IMR-90 (cell line): Measurements from ENCODE around the gene ADAMTSL2. TPM values are rescaled to one million over a fixed set of nuclear protein-coding genes. Genes with fewer than 3 reads are reported as not detected.

ENCODE experiments used
- ATAC-seq: fragments of 200-7000 bp; cut with Tn5 transposase; 2 replicates; pipeline ENCODE4 v1.9.1; 2020; ENCODE audit warnings: low read depth, mild to moderate bottlenecking, moderate library complexity
- BruUV-seq: library from RNA; stranded (reverse); fragments of 400-500 nt; replicated peaks from 2 replicates; lab custom pipeline; 2021; lab: Mats Ljungman, UMichigan
- CTCF ChIA-PET: fragments of 300-600 bp; formaldehyde crosslinking; extraction: SDS; loops from one replicate; lab custom pipeline; 2021; ENCODE audit warnings: antibody characterized with exemption; lab: Yijun Ruan, JAX
- POLR2A ChIA-PET: fragments of 300-600 bp; sonication (Branson Sonifier 250); formaldehyde crosslinking; loops from one replicate; lab custom pipeline; 2022; ENCODE audit warnings: antibody characterized with exemption; ENCODE audit not compliant: unreplicated experiment; lab: Charles Lee
- DNase-seq: peaks from one replicate; pipeline ENCODE4 v3.0.0; 2013
- H2AFZ ChIP-seq: replicated peaks from 2 replicates; pipeline ENCODE3; 2013; ENCODE audit warnings: low read length, mild to moderate bottlenecking; ENCODE audit not compliant: poor library complexity
- H2AK5ac ChIP-seq: 2 replicates; pipeline ENCODE4 v1.6.1; 2013; ENCODE audit warnings: low read depth, low read length, inconsistent platforms
- H2AK9ac ChIP-seq: replicated peaks from 2 replicates; pipeline ENCODE3; 2013; ENCODE audit warnings: mild to moderate bottlenecking, low read depth, low read length, moderate library complexity; ENCODE audit not compliant: poor library complexity
- H2BK120ac ChIP-seq: 2 replicates; pipeline ENCODE4 v1.6.1; 2013; ENCODE audit warnings: low read depth, low read length, inconsistent platforms
- H2BK15ac ChIP-seq: 3 replicates; pipeline ENCODE4 v1.6.1; 2013; ENCODE audit warnings: low read depth, low read length, inconsistent platforms
- H2BK20ac ChIP-seq: 2 replicates; pipeline ENCODE4 v1.6.1; 2013; ENCODE audit warnings: low read depth, mild to moderate bottlenecking, inconsistent platforms, low read length, moderate library complexity
- H2BK5ac ChIP-seq: 2 replicates; pipeline ENCODE4 v1.6.1; 2013; ENCODE audit warnings: mild to moderate bottlenecking, low read depth, low read length, inconsistent platforms; ENCODE audit not compliant: poor library complexity, severe bottlenecking
- H3K14ac ChIP-seq: replicated peaks from 2 replicates; pipeline ENCODE4 v1.6.1; 2013; ENCODE audit warnings: low read depth, low read length, inconsistent platforms
- H3K18ac ChIP-seq: 2 replicates; pipeline ENCODE4 v1.6.1; 2013; ENCODE audit warnings: low read depth, low read length, control low read depth
- H3K23ac ChIP-seq: 2 replicates; pipeline ENCODE4 v1.6.1; 2013; ENCODE audit warnings: low read depth, low read length, inconsistent platforms
- H3K27ac ChIP-seq: 2 replicates; pipeline ENCODE4 v1.5.1; 2013; ENCODE audit warnings: mild to moderate bottlenecking, control low read depth, low read length; ENCODE audit not compliant: insufficient read depth
- H3K27me3 ChIP-seq: 2 replicates; pipeline ENCODE4 v1.6.1; 2013; ENCODE audit warnings: low read length; ENCODE audit not compliant: control insufficient read depth, insufficient read depth
- H3K36me3 ChIP-seq: 2 replicates; pipeline ENCODE4 v1.6.1; 2013; ENCODE audit warnings: low read length, mixed read lengths; ENCODE audit not compliant: control insufficient read depth, insufficient read depth
- H3K4ac ChIP-seq: 2 replicates; pipeline ENCODE4 v1.6.1; 2013; ENCODE audit warnings: low read depth, low read length, inconsistent platforms
- H3K4me1 ChIP-seq: 2 replicates; pipeline ENCODE4 v1.6.1; 2013; ENCODE audit warnings: low read length, mixed read lengths; ENCODE audit not compliant: control insufficient read depth, insufficient read depth
- H3K4me2 ChIP-seq: 2 replicates; pipeline ENCODE4 v1.6.1; 2013; ENCODE audit warnings: low read depth, mild to moderate bottlenecking, control low read depth, low read length, moderate library complexity
- H3K4me3 ChIP-seq: 2 replicates; pipeline ENCODE4 v1.5.1; 2013; ENCODE audit warnings: low read depth, mild to moderate bottlenecking, control low read depth, low read length, moderate library complexity; ENCODE audit not compliant: insufficient read depth
- H3K56ac ChIP-seq: 2 replicates; pipeline ENCODE4 v1.6.1; 2013; ENCODE audit warnings: low read length, inconsistent platforms; ENCODE audit not compliant: insufficient read depth; ENCODE audit errors: extremely low read depth
- H3K79me1 ChIP-seq, 2 experiments: 2 replicates each; pipeline ENCODE4 v1.6.1; 2013; ENCODE audit warnings: low read length in 2 of 2, inconsistent platforms in 1 of 2, low read depth in 1 of 2
- H3K9ac ChIP-seq: 2 replicates; pipeline ENCODE4 v1.6.1; 2013; ENCODE audit warnings: low read depth, low read length, control low read depth
- H3K9me1 ChIP-seq: 2 replicates; pipeline ENCODE4 v1.6.1; 2013; ENCODE audit warnings: low read length, inconsistent platforms; ENCODE audit not compliant: insufficient read depth
- H3K9me3 ChIP-seq: 2 replicates; pipeline ENCODE4 v1.6.1; 2013; ENCODE audit warnings: low read length; ENCODE audit not compliant: control insufficient read depth, insufficient read depth
- H4K20me1 ChIP-seq: 2 replicates; pipeline ENCODE4 v1.6.1; 2013; ENCODE audit warnings: low read length, inconsistent platforms; ENCODE audit not compliant: insufficient read depth
- H4K5ac ChIP-seq: 2 replicates; pipeline ENCODE4 v1.6.1; 2013; ENCODE audit warnings: mild to moderate bottlenecking, low read depth, low read length, control low read depth
- H4K8ac ChIP-seq, 2 experiments: 2 replicates each; pipeline ENCODE4 v1.6.1; 2013; ENCODE audit warnings: low read depth in 2 of 2, low read length in 2 of 2, control low read depth in 1 of 2, inconsistent platforms in 1 of 2
- H4K91ac ChIP-seq: 2 replicates; pipeline ENCODE4 v1.6.1; 2013; ENCODE audit warnings: low read depth, low read length, inconsistent platforms; ENCODE audit not compliant: insufficient read depth
- BHLHE40 ChIP-seq: fragments of 150-350 bp; IDR thresholded peaks from 2 replicates; pipeline ENCODE4 v1.6.1; 2016; ENCODE audit warnings: mild to moderate bottlenecking, low read depth, low read length
- CEBPB ChIP-seq: IDR thresholded peaks from 2 replicates; pipeline ENCODE4 v1.6.1; 2012; ENCODE audit warnings: low read depth, low read length, improper control_type of control experiment
- CHD1 ChIP-seq: IDR thresholded peaks from 2 replicates; pipeline ENCODE4 v1.6.1; 2012; ENCODE audit warnings: low read depth, low read length, improper control_type of control experiment
- FOS ChIP-seq: fragments of 150-350 bp; IDR thresholded peaks from 2 replicates; pipeline ENCODE4 v1.6.1; 2016; ENCODE audit warnings: low read depth, low read length
- MAFK ChIP-seq: IDR thresholded peaks from 2 replicates; pipeline ENCODE4 v1.6.1; 2012; ENCODE audit warnings: low read depth, low read length, improper control_type of control experiment
- MAZ ChIP-seq: IDR thresholded peaks from 2 replicates; pipeline ENCODE4 v1.6.1; 2012; ENCODE audit warnings: low read depth, mild to moderate bottlenecking, low read length, improper control_type of control experiment, moderate library complexity, borderline replicate concordance
- MXI1 ChIP-seq: IDR thresholded peaks from 2 replicates; pipeline ENCODE4 v1.6.1; 2012; ENCODE audit warnings: low read depth, mild to moderate bottlenecking, low read length, moderate library complexity, borderline replicate concordance
- NFE2L2 ChIP-seq: fragments of 150-350 bp; IDR thresholded peaks from 2 replicates; pipeline ENCODE4 v1.6.1; 2016; ENCODE audit warnings: low read depth, mild to moderate bottlenecking, low read length
- POLR2A ChIP-seq: IDR thresholded peaks from 2 replicates; pipeline ENCODE4 v1.6.1; 2012; ENCODE audit warnings: mild to moderate bottlenecking, low read depth, low read length
- RAD21 ChIP-seq: IDR thresholded peaks from 2 replicates; pipeline ENCODE4 v1.6.1; 2012; ENCODE audit warnings: low read length, improper control_type of control experiment
- RCOR1 ChIP-seq: IDR thresholded peaks from 2 replicates; pipeline ENCODE4 v1.6.1; 2012; ENCODE audit warnings: mild to moderate bottlenecking, low read length, improper control_type of control experiment; ENCODE audit not compliant: insufficient replicate concordance
- RFX5 ChIP-seq: IDR thresholded peaks from 2 replicates; pipeline ENCODE4 v1.8.0; 2012; ENCODE audit warnings: low read depth, mild to moderate bottlenecking, low read length, moderate library complexity
- SMC3 ChIP-seq: fragments of 150-350 bp; IDR thresholded peaks from 2 replicates; pipeline ENCODE4 v1.6.1; 2016; ENCODE audit warnings: low read depth, mild to moderate bottlenecking, antibody characterized with exemption, low read length, moderate library complexity
- WGBS, 2 experiments: methylation state at CpG; one replicate each; pipeline versions ENCODE4 v1.1.5 to v1.1.7; 2013; ENCODE audit warnings: missing lambda C conversion rate in 2 of 2; ENCODE audit not compliant: insufficient read length in 1 of 2; ENCODE audit errors: extremely low coverage in 2 of 2; 5-methylcytosine and 5-hydroxymethylcytosine counted together
- dilution Hi-C: fragments of 300-500 bp; cut with HindIII; formaldehyde crosslinking; loops from one replicate; pipeline ENCODE4 v1.14.3; 2018; ENCODE audit warnings: low sequenced_read_pairs; ENCODE audit not compliant: unreplicated experiment
- in situ Hi-C: fragments of 300-500 bp; cut with MboI; formaldehyde crosslinking; loops from 3 replicates; pipeline ENCODE4 v1.14.3; 2019; ENCODE audit warnings: low sequenced_read_pairs, inconsistent platforms, mixed read lengths
- intact Hi-C: fragments of 100-400 bp; cut with micrococcal nuclease; formaldehyde crosslinking; loops from 2 replicates; pipeline ENCODE4 v1.10.0; 2022
- polyA plus RNA-seq, 3 experiments: library from polyadenylated mRNA; depleted of rRNA; stranded (reverse); fragments of >200 nt; gene quantifications; 2 replicates each; pipeline ENCODE4 v1.2.3, GENCODE V29; 2012; ENCODE audit warnings: low replicate concordance in 1 of 3
- total RNA-seq: library from RNA; depleted of rRNA; stranded (reverse); fragments of >200 nt; gene quantifications from 2 replicates; pipeline ENCODE4 v1.2.3, GENCODE V29; 2012
- TF ChIP-seq, protein P1 (sequence below): fragments of 150-350 bp; IDR thresholded peaks from 2 replicates; pipeline ENCODE4 v1.6.1; 2016; ENCODE audit warnings: low read depth, mild to moderate bottlenecking, low read length, moderate library complexity, borderline replicate concordance
- TF ChIP-seq, protein P2 (sequence below): conservative IDR thresholded peaks from 2 replicates; pipeline ENCODE4 v1.5.1; 2012; ENCODE audit warnings: mild to moderate bottlenecking, low read depth, low read length, improper control_type of control experiment
- TF ChIP-seq, protein P3 (sequence below): fragments of 150-350 bp; IDR thresholded peaks from 2 replicates; pipeline ENCODE4 v1.6.1; 2017; ENCODE audit warnings: mild to moderate bottlenecking, antibody characterized with exemption, low read length, low read depth

Gene ADAMTSL2
- total and polyA plus RNA-seq, 2 of the 4 experiments (the other 2 are of a cell fraction): not detected

DNA sequence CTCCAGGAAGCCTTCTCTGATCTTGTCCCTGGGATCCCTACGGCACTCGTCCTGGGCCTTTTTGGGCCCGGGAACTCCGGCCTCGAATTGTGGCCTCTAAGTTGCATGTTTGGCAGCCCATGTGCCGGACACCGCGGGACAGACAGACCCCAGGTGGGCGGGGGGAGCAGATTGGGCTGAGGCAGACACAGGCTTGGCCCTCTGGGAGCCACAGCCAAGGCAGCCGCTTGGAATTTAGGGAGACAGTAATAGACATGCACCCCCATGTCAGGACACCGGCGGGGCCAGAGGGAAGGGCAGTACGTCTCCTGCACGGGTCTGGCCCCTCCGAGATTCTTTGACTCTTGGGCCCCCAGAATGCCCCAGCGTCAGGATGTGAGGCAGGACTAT is 36.2 kb downstream of the ADAMTSL2 start:
- Histone ChIP-seq H3K36me3 (no peaks in the 10 kb centered on the region), H3K79me1 (no peaks in the 10 kb centered on the region), H3K4me2 (no peak overlapping the region), H4K20me1 (no peaks in the 10 kb centered on the region), H2AFZ (no peak overlapping the region), H3K9ac (no peak overlapping the region), H4K5ac (no peak overlapping the region), H3K27ac (no peak overlapping the region), H3K18ac (no peak overlapping the region), H2BK15ac (no peak overlapping the region), H3K23ac (no peak overlapping the region), H3K14ac (no peak overlapping the region), H3K27me3 (peaks cover 42% of the 10 kb centered on the region), H3K4me1 (no peaks in the 10 kb centered on the region), H2BK120ac (no peak overlapping the region), H2BK5ac (no peak overlapping the region), H3K9me1 (no peaks in the 10 kb centered on the region), H2AK9ac (no peak overlapping the region), H3K4me3 (no peak overlapping the region), H2BK20ac (no peak overlapping the region), H4K91ac (no peak overlapping the region), H4K8ac (no peak overlapping the region), H3K56ac (no peak overlapping the region), H3K9me3 (no peaks in the 10 kb centered on the region), H3K4ac (no peak overlapping the region), H2AK5ac (no peak overlapping the region)
- no TSS peak for BruUV-seq
- POLR2A ChIA-PET: no interaction called here
- CTCF ChIA-PET: no interaction called here
- no peak for DNase-seq
- dilution Hi-C loops: no loop called here
- in situ Hi-C loops: no loop called here
- no peak for ATAC-seq
- no peak for TF ChIP-seq RCOR1
- TF ChIP-seq, protein P1, sequence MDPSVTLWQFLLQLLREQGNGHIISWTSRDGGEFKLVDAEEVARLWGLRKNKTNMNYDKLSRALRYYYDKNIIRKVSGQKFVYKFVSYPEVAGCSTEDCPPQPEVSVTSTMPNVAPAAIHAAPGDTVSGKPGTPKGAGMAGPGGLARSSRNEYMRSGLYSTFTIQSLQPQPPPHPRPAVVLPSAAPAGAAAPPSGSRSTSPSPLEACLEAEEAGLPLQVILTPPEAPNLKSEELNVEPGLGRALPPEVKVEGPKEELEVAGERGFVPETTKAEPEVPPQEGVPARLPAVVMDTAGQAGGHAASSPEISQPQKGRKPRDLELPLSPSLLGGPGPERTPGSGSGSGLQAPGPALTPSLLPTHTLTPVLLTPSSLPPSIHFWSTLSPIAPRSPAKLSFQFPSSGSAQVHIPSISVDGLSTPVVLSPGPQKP: no peak
- TF ChIP-seq, protein P2, sequence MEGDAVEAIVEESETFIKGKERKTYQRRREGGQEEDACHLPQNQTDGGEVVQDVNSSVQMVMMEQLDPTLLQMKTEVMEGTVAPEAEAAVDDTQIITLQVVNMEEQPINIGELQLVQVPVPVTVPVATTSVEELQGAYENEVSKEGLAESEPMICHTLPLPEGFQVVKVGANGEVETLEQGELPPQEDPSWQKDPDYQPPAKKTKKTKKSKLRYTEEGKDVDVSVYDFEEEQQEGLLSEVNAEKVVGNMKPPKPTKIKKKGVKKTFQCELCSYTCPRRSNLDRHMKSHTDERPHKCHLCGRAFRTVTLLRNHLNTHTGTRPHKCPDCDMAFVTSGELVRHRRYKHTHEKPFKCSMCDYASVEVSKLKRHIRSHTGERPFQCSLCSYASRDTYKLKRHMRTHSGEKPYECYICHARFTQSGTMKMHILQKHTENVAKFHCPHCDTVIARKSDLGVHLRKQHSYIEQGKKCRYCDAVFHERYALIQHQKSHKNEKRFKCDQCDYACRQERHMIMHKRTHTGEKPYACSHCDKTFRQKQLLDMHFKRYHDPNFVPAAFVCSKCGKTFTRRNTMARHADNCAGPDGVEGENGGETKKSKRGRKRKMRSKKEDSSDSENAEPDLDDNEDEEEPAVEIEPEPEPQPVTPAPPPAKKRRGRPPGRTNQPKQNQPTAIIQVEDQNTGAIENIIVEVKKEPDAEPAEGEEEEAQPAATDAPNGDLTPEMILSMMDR: no peak
- no peak for TF ChIP-seq BHLHE40
- no peak for TF ChIP-seq SMC3
- no peak for TF ChIP-seq RFX5
- no peak for TF ChIP-seq CHD1
- TF ChIP-seq MAFK: no peak
- TF ChIP-seq POLR2A: no peak
- no peak for TF ChIP-seq MXI1
- TF ChIP-seq RAD21: no peak
- no peak for TF ChIP-seq CEBPB
- no peak for TF ChIP-seq NFE2L2
- TF ChIP-seq, protein P3, sequence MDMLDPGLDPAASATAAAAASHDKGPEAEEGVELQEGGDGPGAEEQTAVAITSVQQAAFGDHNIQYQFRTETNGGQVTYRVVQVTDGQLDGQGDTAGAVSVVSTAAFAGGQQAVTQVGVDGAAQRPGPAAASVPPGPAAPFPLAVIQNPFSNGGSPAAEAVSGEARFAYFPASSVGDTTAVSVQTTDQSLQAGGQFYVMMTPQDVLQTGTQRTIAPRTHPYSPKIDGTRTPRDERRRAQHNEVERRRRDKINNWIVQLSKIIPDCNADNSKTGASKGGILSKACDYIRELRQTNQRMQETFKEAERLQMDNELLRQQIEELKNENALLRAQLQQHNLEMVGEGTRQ: no peak
- no peak for TF ChIP-seq MAZ
- no peak for TF ChIP-seq FOS
- intact Hi-C loops: no loop called here
- whole genome bisulfite sequencing, 2 experiments: 46% methylated on average over 10 of the region's 16 CpGs; no CpG with 5 or more reads in 1 of the 2 experiments
